Fibroblast of skin of left biceps (primary cell): Measurements from ENCODE around the gene CYB5B.
A peak's percentile ranks its signal among the peaks of the same experiment; 100 is the strongest.

Experiments
- DNase-seq, 2 experiments: peaks; one replicate each; pipeline ENCODE4 v3.0.0-alpha.2; 2013; ENCODE audit warnings: low read depth in 2 of 2

CYB5B gene

GRCh38 chr16:69444873-69445517 is 20.6 kb downstream of the CYB5B start:
- no peak for DNase-seq

- DNase-seq: peak in 1 of 2 experiments; percentile 28
Measured at GRCh38 chr16:69448470-69449193, 24.2 kb downstream of the CYB5B start.

- no peak for DNase-seq
Measured at GRCh38 chr16:69451166-69451565, 26.7 kb downstream of the CYB5B start.

GRCh38 chr16:69453936-69454335 is 29.5 kb downstream of the CYB5B start:
- DNase-seq: no peak

GRCh38 chr16:69463876-69464275 is 39.5 kb downstream of the CYB5B start:
- DNase-seq: no peak

- no peak for DNase-seq
Measured at GRCh38 chr16:69465083-69465721, 40.8 kb downstream of the CYB5B start.

GRCh38 chr16:69465881-69466280 is 41.5 kb downstream of the CYB5B start:
- no peak for DNase-seq

- no peak for DNase-seq
Measured at GRCh38 chr16:69466547-69466946, 42.1 kb downstream of the CYB5B start.

GRCh38 chr16:69467080-69467479 is 42.7 kb downstream of the CYB5B start:
- no peak for DNase-seq

GRCh38 chr16:69467531-69468204 is 43.2 kb downstream of the CYB5B start:
- DNase-seq: no peak

- DNase-seq: no peak
Measured at GRCh38 chr16:69469807-69470561, 45.6 kb downstream of the CYB5B start.

- DNase-seq: no peak
Measured at GRCh38 chr16:69471121-69471520, 46.7 kb downstream of the CYB5B start.

GRCh38 chr16:69474408-69474807 is 50.0 kb downstream of the CYB5B start:
- DNase-seq: no peak

GRCh38 chr16:69476920-69477443 is 52.6 kb downstream of the CYB5B start:
- DNase-seq: peak; percentile 81 to 82

GRCh38 chr16:69477546-69477945 is 53.1 kb downstream of the CYB5B start:
- no peak for DNase-seq

GRCh38 chr16:69478685-69479084 is 54.3 kb downstream of the CYB5B start:
- no peak for DNase-seq

- no peak for DNase-seq
Measured at GRCh38 chr16:69479775-69480174, 55.4 kb downstream of the CYB5B start.

- DNase-seq: no peak
Measured at GRCh38 chr16:69481901-69482341, 57.5 kb downstream of the CYB5B start.

- DNase-seq: no peak
Measured at GRCh38 chr16:69482410-69482991, 58.1 kb downstream of the CYB5B start.

GRCh38 chr16:69483611-69484010 is 59.2 kb downstream of the CYB5B start:
- DNase-seq: peak in 1 of 2 experiments; percentile 33

GRCh38 chr16:69485361-69485760 is 60.9 kb downstream of the CYB5B start:
- DNase-seq: no peak
